ENCODE results near the gene MMAB. TPM values are rescaled to one million over a fixed set of nuclear protein-coding genes. Genes with fewer than 3 reads are reported as not detected.

The MMAB gene
- total and polyA plus RNA-seq, 2 of the 13 experiments (the other 11 are each of a cell fraction or from before 2014, with no cell fraction given), result 26.1 to 77.3 TPM

DNA sequence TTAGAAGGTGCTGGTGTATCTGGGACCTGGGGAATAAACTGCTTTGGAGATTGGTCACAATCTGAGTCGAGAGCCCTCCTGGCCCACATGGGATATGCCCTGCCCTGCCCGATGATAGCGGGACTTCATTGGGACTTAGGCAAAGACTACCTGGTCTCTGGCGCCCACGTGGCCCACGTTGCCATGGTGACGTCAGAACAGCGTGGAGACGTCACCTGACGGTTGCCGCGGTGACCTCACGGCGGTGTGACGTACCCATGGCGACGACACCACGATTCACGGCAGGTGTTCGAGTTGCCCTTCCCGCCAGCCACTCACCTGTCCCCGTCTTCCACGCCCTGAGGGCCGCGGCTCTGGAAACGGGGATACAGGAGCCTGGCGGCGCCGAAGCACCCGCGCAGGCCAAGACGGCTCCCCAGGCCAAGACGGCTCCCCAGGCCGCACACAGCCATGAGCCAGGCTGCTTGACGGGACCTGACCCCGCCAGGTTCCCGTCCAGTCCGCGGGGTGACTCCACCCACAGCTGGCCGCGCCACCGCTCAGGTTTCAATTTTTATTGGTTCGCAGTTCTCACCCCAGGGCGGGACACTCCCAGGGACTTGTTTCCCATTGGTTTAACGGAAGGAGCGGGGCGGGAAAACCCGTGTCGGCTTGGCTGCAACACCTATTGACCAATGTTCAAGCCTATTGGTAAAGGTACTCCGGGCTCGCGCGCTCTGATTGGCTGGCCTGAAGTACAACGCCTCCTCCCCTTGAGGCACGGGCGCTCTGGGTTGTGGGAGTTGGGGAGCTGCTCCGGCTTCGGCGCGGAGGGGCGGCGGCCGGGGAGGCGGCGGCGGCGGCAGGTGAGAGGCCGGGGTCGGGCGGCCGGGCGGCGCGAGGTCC, at the start of gene MMAB, which contains the start of gene MVK (continued):
- TF ChIP-seq, protein P1, sequence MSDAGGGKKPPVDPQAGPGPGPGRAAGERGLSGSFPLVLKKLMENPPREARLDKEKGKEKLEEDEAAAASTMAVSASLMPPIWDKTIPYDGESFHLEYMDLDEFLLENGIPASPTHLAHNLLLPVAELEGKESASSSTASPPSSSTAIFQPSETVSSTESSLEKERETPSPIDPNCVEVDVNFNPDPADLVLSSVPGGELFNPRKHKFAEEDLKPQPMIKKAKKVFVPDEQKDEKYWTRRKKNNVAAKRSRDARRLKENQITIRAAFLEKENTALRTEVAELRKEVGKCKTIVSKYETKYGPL (CRISPR knock-in tag; IDR thresholded peaks at IDR 0.05), result no peak
- no peak; the same call in 1 of the 2 replicates for TF ChIP-seq ZNF557 (CRISPR knock-in tag; IDR thresholded peaks at IDR 0.05)
- TF ChIP-seq MAFG (CRISPR knock-in tag; IDR thresholded peaks at IDR 0.05), result no peak
- TF ChIP-seq NPAS2 (CRISPR knock-in tag; IDR thresholded peaks at IDR 0.05; ENCODE audit: borderline replicate concordance), result no peak
- TF ChIP-seq NFAT5 (CRISPR knock-in tag; IDR thresholded peaks at IDR 0.05), result peak; percentile 73; the same call in 1 of the 2 replicates
- TF ChIP-seq, protein P2, sequence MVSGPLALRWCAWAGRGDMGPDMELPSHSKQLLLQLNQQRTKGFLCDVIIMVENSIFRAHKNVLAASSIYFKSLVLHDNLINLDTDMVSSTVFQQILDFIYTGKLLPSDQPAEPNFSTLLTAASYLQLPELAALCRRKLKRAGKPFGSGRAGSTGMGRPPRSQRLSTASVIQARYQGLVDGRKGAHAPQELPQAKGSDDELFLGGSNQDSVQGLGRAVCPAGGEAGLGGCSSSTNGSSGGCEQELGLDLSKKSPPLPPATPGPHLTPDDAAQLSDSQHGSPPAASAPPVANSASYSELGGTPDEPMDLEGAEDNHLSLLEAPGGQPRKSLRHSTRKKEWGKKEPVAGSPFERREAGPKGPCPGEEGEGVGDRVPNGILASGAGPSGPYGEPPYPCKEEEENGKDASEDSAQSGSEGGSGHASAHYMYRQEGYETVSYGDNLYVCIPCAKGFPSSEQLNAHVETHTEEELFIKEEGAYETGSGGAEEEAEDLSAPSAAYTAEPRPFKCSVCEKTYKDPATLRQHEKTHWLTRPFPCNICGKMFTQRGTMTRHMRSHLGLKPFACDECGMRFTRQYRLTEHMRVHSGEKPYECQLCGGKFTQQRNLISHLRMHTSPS (CRISPR knock-in tag; IDR thresholded peaks at IDR 0.05; ENCODE audit: low read depth), result no peak
- no peak for TF ChIP-seq SRSF1 (optimal IDR thresholded peaks at IDR 0.05; ENCODE audit: low read depth, low read length)
- TF ChIP-seq, protein P3, sequence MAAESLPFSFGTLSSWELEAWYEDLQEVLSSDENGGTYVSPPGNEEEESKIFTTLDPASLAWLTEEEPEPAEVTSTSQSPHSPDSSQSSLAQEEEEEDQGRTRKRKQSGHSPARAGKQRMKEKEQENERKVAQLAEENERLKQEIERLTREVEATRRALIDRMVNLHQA (CRISPR knock-in tag; IDR thresholded peaks at IDR 0.05), result no peak
- TF ChIP-seq BRD4 (CRISPR knock-in tag; IDR thresholded peaks at IDR 0.05), result peak; percentile 95; the same call in 1 of the 2 replicates
- no peak for TF ChIP-seq ATRX (CRISPR knock-in tag; IDR thresholded peaks at IDR 0.05; ENCODE audit: borderline replicate concordance)
- TF ChIP-seq ZBTB10 (CRISPR knock-in tag; IDR thresholded peaks at IDR 0.05; ENCODE audit: borderline replicate concordance), result peak; percentile 54; the same call in 1 of the 2 replicates
- peak; percentile 92 for TF ChIP-seq POLR2G (IDR thresholded peaks at IDR 0.05; ENCODE audit: low read depth, low read length)
- no peak; the same call in 1 of the 2 replicates for TF ChIP-seq KLF9 (CRISPR knock-in tag; IDR thresholded peaks at IDR 0.05; ENCODE audit: low read depth)
- TF ChIP-seq ZBTB3 (CRISPR knock-in tag; IDR thresholded peaks at IDR 0.05; ENCODE audit: borderline replicate concordance, low read depth), result no peak
- TF ChIP-seq PHF8 (CRISPR knock-in tag; IDR thresholded peaks at IDR 0.05), result peak; percentile 98
- TF ChIP-seq SETDB1 (CRISPR knock-in tag; IDR thresholded peaks at IDR 0.05; ENCODE audit: borderline replicate concordance), result no peak
- TF ChIP-seq GABPB1 (CRISPR knock-in tag; IDR thresholded peaks at IDR 0.05), result peak; percentile 86

Data from HepG2 (cell line).